Measurements from ENCODE around the gene MYH14.

- TF ChIP-seq EZH2 (IDR thresholded peaks at IDR 0.05; ENCODE audit: low read depth, low read length, severe bottlenecking) (no peak), EP300 (IDR thresholded peaks at IDR 0.05; ENCODE audit: borderline replicate concordance in 1 of 2, low read depth in 2 of 2, low read length in 2 of 2) (no peak), HDAC2 (IDR thresholded peaks at IDR 0.05; ENCODE audit: borderline replicate concordance in 1 of 2, low read depth in 2 of 2, low read length in 2 of 2) (no peak), TAF7 (optimal IDR thresholded peaks at IDR 0.05; ENCODE audit: borderline replicate concordance, low read depth, low read length) (no peak), JUND (IDR thresholded peaks at IDR 0.05; ENCODE audit: low read length) (no peak), CEBPB (IDR thresholded peaks at IDR 0.05; ENCODE audit: low read depth, low read length) (no peak), YY1 (IDR thresholded peaks at IDR 0.05; ENCODE audit: low read depth, low read length) (no peak), SP2 (IDR thresholded peaks at IDR 0.05; ENCODE audit: low read length) (no peak), POLR2A (IDR thresholded peaks at IDR 0.05; ENCODE audit: control extremely low read depth in 1 of 2, low read depth in 2 of 2, low read length in 2 of 2) (no peak), RFX5 (IDR thresholded peaks at IDR 0.05; ENCODE audit: borderline replicate concordance, low read depth, low read length) (no peak), PHF8 (conservative IDR thresholded peaks at IDR 0.05; ENCODE audit: low read depth, low read length) (no peak), RBBP5 (IDR thresholded peaks at IDR 0.05; ENCODE audit: borderline replicate concordance, low read depth, low read length) (no peak)
- TF ChIP-seq, protein P1, sequence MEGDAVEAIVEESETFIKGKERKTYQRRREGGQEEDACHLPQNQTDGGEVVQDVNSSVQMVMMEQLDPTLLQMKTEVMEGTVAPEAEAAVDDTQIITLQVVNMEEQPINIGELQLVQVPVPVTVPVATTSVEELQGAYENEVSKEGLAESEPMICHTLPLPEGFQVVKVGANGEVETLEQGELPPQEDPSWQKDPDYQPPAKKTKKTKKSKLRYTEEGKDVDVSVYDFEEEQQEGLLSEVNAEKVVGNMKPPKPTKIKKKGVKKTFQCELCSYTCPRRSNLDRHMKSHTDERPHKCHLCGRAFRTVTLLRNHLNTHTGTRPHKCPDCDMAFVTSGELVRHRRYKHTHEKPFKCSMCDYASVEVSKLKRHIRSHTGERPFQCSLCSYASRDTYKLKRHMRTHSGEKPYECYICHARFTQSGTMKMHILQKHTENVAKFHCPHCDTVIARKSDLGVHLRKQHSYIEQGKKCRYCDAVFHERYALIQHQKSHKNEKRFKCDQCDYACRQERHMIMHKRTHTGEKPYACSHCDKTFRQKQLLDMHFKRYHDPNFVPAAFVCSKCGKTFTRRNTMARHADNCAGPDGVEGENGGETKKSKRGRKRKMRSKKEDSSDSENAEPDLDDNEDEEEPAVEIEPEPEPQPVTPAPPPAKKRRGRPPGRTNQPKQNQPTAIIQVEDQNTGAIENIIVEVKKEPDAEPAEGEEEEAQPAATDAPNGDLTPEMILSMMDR (IDR thresholded peaks at IDR 0.05; ENCODE audit: control extremely low read depth in 1 of 3, insufficient read depth in 1 of 3, low read depth in 1 of 3, low read length in 3 of 3): no peak
Measured at GRCh38 chr19:50196322-50196932, 7.0 kb upstream of the MYH14 start.
